SK-N-SH treated with all-trans-retinoic acid at 6 μM for 48 hours (cell line): Measurements from ENCODE around the gene GTF3A.

Experiments
- ATAC-seq: fragments of 200-7000 bp; cut with Tn5 transposase; 3 replicates; pipeline ENCODE4 v1.9.1; 2020; ENCODE audit warnings: mild to moderate bottlenecking, moderate library complexity
- ARNTL ChIP-seq: fragments of 450-650 bp; formaldehyde crosslinking; IDR thresholded peaks from 2 replicates; pipeline ENCODE4 v1.5.0; 2020; ENCODE audit warnings: low read depth, mild to moderate bottlenecking, moderate library complexity, borderline replicate concordance
- BACH2 ChIP-seq: fragments of 250-450 bp; sonication (Bioruptor Pico); IDR thresholded peaks from 2 replicates; pipeline ENCODE4 v1.9.0; 2021; ENCODE audit warnings: mild to moderate bottlenecking, borderline replicate concordance
- CSDC2 ChIP-seq: fragments of 250-450 bp; sonication (Bioruptor Pico); IDR thresholded peaks from 2 replicates; pipeline ENCODE4 v1.5.0; 2020; ENCODE audit warnings: mild to moderate bottlenecking, moderate library complexity
- CSRNP3 ChIP-seq: fragments of 250-450 bp; sonication (Bioruptor Pico); IDR thresholded peaks from 2 replicates; pipeline ENCODE4 v1.5.1; 2021; ENCODE audit warnings: mild to moderate bottlenecking, moderate library complexity
- GLIS3 ChIP-seq: fragments of 250-450 bp; sonication (Bioruptor Pico); IDR thresholded peaks from 2 replicates; pipeline ENCODE4 v1.5.0; 2020; ENCODE audit warnings: mild to moderate bottlenecking, moderate library complexity
- ISL1 ChIP-seq: fragments of 250-450 bp; sonication (Bioruptor Pico); IDR thresholded peaks from 2 replicates; pipeline ENCODE4 v2.1.2; 2022; ENCODE audit warnings: mild to moderate bottlenecking, moderate library complexity
- OSR1 ChIP-seq: fragments of 250-450 bp; sonication (Bioruptor Pico); IDR thresholded peaks from 2 replicates; pipeline ENCODE4 v1.8.0; 2022; ENCODE audit warnings: moderate library complexity, mild to moderate bottlenecking, inconsistent platforms
- PATZ1 ChIP-seq: fragments of 250-450 bp; sonication (Bioruptor Pico); IDR thresholded peaks from 2 replicates; pipeline ENCODE4 v1.8.0; 2020; ENCODE audit warnings: mild to moderate bottlenecking, moderate library complexity, borderline replicate concordance
- POU6F1 ChIP-seq: fragments of 250-450 bp; sonication (Bioruptor Pico); IDR thresholded peaks from 2 replicates; pipeline ENCODE4 v1.8.0; 2021; ENCODE audit warnings: low read depth, mild to moderate bottlenecking, moderate library complexity, borderline replicate concordance
- PPARA ChIP-seq: fragments of 250-450 bp; sonication (Bioruptor Pico); IDR thresholded peaks from 2 replicates; pipeline ENCODE4 v1.5.0; 2020; ENCODE audit warnings: mild to moderate bottlenecking, borderline replicate concordance
- RARB ChIP-seq: fragments of 250-450 bp; sonication (Bioruptor Pico); IDR thresholded peaks from 2 replicates; pipeline ENCODE4 v1.8.0; 2021; ENCODE audit warnings: mild to moderate bottlenecking, moderate library complexity
- SNAI2 ChIP-seq: fragments of 250-450 bp; sonication (Bioruptor Pico); IDR thresholded peaks from 2 replicates; pipeline ENCODE4 v1.5.0; 2020; ENCODE audit warnings: mild to moderate bottlenecking, moderate library complexity
- TCF4 ChIP-seq: fragments of 250-450 bp; sonication (Bioruptor Pico); IDR thresholded peaks from 2 replicates; pipeline ENCODE4 v1.8.0; 2021; ENCODE audit warnings: mild to moderate bottlenecking, moderate library complexity, borderline replicate concordance
- TOX ChIP-seq: fragments of 250-450 bp; sonication (Bioruptor Pico); IDR thresholded peaks from 2 replicates; pipeline ENCODE4 v1.8.0; 2021; ENCODE audit warnings: mild to moderate bottlenecking, moderate library complexity, borderline replicate concordance
- TSHZ2 ChIP-seq: fragments of 250-450 bp; sonication (Bioruptor Pico); IDR thresholded peaks from 2 replicates; pipeline ENCODE4 v1.5.0; 2020; ENCODE audit warnings: mild to moderate bottlenecking, moderate library complexity
- ZC3H10 ChIP-seq: fragments of 250-450 bp; sonication (Bioruptor Pico); IDR thresholded peaks from 2 replicates; pipeline ENCODE4 v1.5.1; 2021; ENCODE audit warnings: mild to moderate bottlenecking, moderate library complexity
- ZFP3 ChIP-seq: fragments of 250-450 bp; sonication (Bioruptor Pico); IDR thresholded peaks from 2 replicates; pipeline ENCODE4 v1.5.0; 2020; ENCODE audit warnings: mild to moderate bottlenecking, moderate library complexity
- ZFP30 ChIP-seq: fragments of 450-650 bp; formaldehyde crosslinking; IDR thresholded peaks from 2 replicates; pipeline ENCODE4 v1.5.0; 2022; ENCODE audit warnings: mild to moderate bottlenecking, moderate library complexity
- ZNF565 ChIP-seq: fragments of 450-650 bp; formaldehyde crosslinking; conservative IDR thresholded peaks from 2 replicates; pipeline ENCODE4 v1.5.0; 2020; ENCODE audit warnings: low read depth, mild to moderate bottlenecking, moderate library complexity
- ZNF70 ChIP-seq: fragments of 450-650 bp; formaldehyde crosslinking; IDR thresholded peaks from 2 replicates; pipeline ENCODE4 v1.5.0; 2020; ENCODE audit warnings: mild to moderate bottlenecking, moderate library complexity
- ZNF8 ChIP-seq: fragments of 450-650 bp; formaldehyde crosslinking; IDR thresholded peaks from 2 replicates; pipeline ENCODE4 v1.5.0; 2020; ENCODE audit warnings: mild to moderate bottlenecking, moderate library complexity

GTF3A gene

GRCh38 chr13:27450921-27451471 is 26.6 kb downstream of the GTF3A start:
- peak; percentile 40 for ATAC-seq
- TF ChIP-seq OSR1: no peak
- TF ChIP-seq TSHZ2: no peak

- ATAC-seq: no peak
- TF ChIP-seq TCF4 (CRISPR knock-in tag) (no peak), ZFP3 (no peak), ZNF565 (no peak), OSR1 (no peak), ZFP30 (CRISPR knock-in tag) (no peak), TOX (no peak), CSRNP3 (no peak)
These were observed 31.0 kb downstream of the GTF3A start for GRCh38 chr13:27455331-27455855.

- peak; percentile 77 for ATAC-seq
- TF ChIP-seq ISL1 (no peak), PPARA (no peak), BACH2 (CRISPR knock-in tag) (no peak), TOX (no peak), ZNF8 (CRISPR knock-in tag) (no peak), TCF4 (CRISPR knock-in tag) (no peak), ARNTL (CRISPR knock-in tag) (no peak), ZC3H10 (CRISPR knock-in tag) (no peak), POU6F1 (CRISPR knock-in tag) (no peak), CSDC2 (CRISPR knock-in tag) (no peak), PATZ1 (no peak), ZNF70 (no peak), ZNF565 (no peak), RARB (no peak), SNAI2 (CRISPR knock-in tag) (no peak), TSHZ2 (no peak), GLIS3 (CRISPR knock-in tag) (no peak)
- TF ChIP-seq, all 23 proteins: peak for 0
These were observed 37.6 kb downstream of the GTF3A start for GRCh38 chr13:27461940-27462584.
